HepG2 (cell line): ENCODE measurements around the gene VAV2. TPM values are rescaled to one million over a fixed set of nuclear protein-coding genes. Genes with fewer than 3 reads are reported as not detected.

Source experiments
- AGO2 ChIP-seq: fragments of 200-400 bp; formaldehyde crosslinking; optimal IDR thresholded peaks from 2 replicates; pipeline ENCODE3; 2017; ENCODE audit warnings: mild to moderate bottlenecking, low read depth, low read length, moderate library complexity
- CCAR2 ChIP-seq: fragments of 200-400 bp; formaldehyde crosslinking; optimal IDR thresholded peaks from 2 replicates; pipeline ENCODE3; 2018; ENCODE audit warnings: low read depth, mild to moderate bottlenecking, low read length, moderate library complexity
- DNMT3B ChIP-seq: conservative IDR thresholded peaks from 2 replicates; pipeline ENCODE4 v1.6.1; 2016; ENCODE audit warnings: missing biosample characterization, control low read depth
- FIP1L1 ChIP-seq: fragments of 200-400 bp; formaldehyde crosslinking; IDR thresholded peaks from 2 replicates; pipeline ENCODE4 v1.6.1; 2018; ENCODE audit warnings: low read depth, mild to moderate bottlenecking, low read length, moderate library complexity, borderline replicate concordance; ENCODE audit not compliant: insufficient read depth
- MTA3 ChIP-seq: sonication (generic); formaldehyde crosslinking; IDR thresholded peaks from 2 replicates; pipeline ENCODE4 v1.4.0; 2020; ENCODE audit warnings: missing genetic modification reagents
- NFRKB ChIP-seq: fragments of 450-650 bp; IDR thresholded peaks from 2 replicates; pipeline ENCODE4 v1.6.1; 2017
- RELA ChIP-seq: sonication (generic); formaldehyde crosslinking; IDR thresholded peaks from 2 replicates; pipeline ENCODE4 v1.4.0; 2020; ENCODE audit warnings: missing genetic modification reagents
- ZNF484 ChIP-seq: sonication (generic); formaldehyde crosslinking; IDR thresholded peaks from 2 replicates; pipeline ENCODE4 v1.5.1; 2020; ENCODE audit warnings: mild to moderate bottlenecking, low read depth, missing genetic modification reagents, borderline replicate concordance
- ZNF512B ChIP-seq: sonication (generic); formaldehyde crosslinking; IDR thresholded peaks from 2 replicates; pipeline ENCODE4 v1.5.1; 2020; ENCODE audit warnings: missing genetic modification reagents, mild to moderate bottlenecking, borderline replicate concordance
- ZNF607 ChIP-seq: sonication (generic); formaldehyde crosslinking; IDR thresholded peaks from 2 replicates; pipeline ENCODE4 v1.5.1; 2020; ENCODE audit warnings: missing genetic modification reagents, mild to moderate bottlenecking, borderline replicate concordance
- polyA plus RNA-seq, 8 experiments: library from polyadenylated mRNA; depleted of rRNA in 3 of 8; stranded (reverse) in 7 of 8; unstranded in 1 of 8; fragments of >200 nt; fragmentation: Illumina TruSeq in 4 of 8; extraction: Trizol in 4 of 8; gene quantifications; 2 replicates each; pipeline versions ENCODE4 v1.2.1 to v1.2.3, GENCODE V29; 2011 to 2016; ENCODE audit warnings: low read depth in 4 of 8, missing spikeins in 1 of 8, mixed read lengths in 1 of 8; ENCODE audit not compliant: insufficient read depth in 1 of 8
- total RNA-seq, 5 experiments: library from RNA; depleted of rRNA; stranded (reverse); fragments of >200 nt; fragmentation: Illumina TruSeq; extraction: Trizol; gene quantifications; 2 replicates each; pipeline ENCODE4 v1.2.3, GENCODE V29; 2016; ENCODE audit warnings: low read depth in 1 of 5
- TF ChIP-seq, protein P1 (sequence below): sonication (generic); formaldehyde crosslinking; IDR thresholded peaks from 2 replicates; pipeline ENCODE4 v1.4.0; 2020; ENCODE audit warnings: missing genetic modification reagents
- TF ChIP-seq, protein P2 (sequence below): sonication (generic); formaldehyde crosslinking; IDR thresholded peaks from 2 replicates; pipeline ENCODE4 v1.4.0; 2020; ENCODE audit warnings: missing genetic modification reagents
- TF ChIP-seq, protein P3 (sequence below): sonication (generic); formaldehyde crosslinking; IDR thresholded peaks from 2 replicates; pipeline ENCODE4 v1.4.0; 2020; ENCODE audit warnings: missing genetic modification reagents
- TF ChIP-seq, protein P4 (sequence below): IDR thresholded peaks from 2 replicates; pipeline ENCODE4 v1.6.1; 2016; ENCODE audit warnings: low read depth

VAV2 gene
- total and polyA plus RNA-seq, 2 of the 13 experiments (the other 11 are each of a cell fraction or from before 2014, with no cell fraction given) = 22.5 to 22.9 TPM

- TF ChIP-seq, protein P1, sequence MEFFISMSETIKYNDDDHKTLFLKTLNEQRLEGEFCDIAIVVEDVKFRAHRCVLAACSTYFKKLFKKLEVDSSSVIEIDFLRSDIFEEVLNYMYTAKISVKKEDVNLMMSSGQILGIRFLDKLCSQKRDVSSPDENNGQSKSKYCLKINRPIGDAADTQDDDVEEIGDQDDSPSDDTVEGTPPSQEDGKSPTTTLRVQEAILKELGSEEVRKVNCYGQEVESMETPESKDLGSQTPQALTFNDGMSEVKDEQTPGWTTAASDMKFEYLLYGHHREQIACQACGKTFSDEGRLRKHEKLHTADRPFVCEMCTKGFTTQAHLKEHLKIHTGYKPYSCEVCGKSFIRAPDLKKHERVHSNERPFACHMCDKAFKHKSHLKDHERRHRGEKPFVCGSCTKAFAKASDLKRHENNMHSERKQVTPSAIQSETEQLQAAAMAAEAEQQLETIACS (CRISPR knock-in tag) = no peak
- TF ChIP-seq, protein P2, sequence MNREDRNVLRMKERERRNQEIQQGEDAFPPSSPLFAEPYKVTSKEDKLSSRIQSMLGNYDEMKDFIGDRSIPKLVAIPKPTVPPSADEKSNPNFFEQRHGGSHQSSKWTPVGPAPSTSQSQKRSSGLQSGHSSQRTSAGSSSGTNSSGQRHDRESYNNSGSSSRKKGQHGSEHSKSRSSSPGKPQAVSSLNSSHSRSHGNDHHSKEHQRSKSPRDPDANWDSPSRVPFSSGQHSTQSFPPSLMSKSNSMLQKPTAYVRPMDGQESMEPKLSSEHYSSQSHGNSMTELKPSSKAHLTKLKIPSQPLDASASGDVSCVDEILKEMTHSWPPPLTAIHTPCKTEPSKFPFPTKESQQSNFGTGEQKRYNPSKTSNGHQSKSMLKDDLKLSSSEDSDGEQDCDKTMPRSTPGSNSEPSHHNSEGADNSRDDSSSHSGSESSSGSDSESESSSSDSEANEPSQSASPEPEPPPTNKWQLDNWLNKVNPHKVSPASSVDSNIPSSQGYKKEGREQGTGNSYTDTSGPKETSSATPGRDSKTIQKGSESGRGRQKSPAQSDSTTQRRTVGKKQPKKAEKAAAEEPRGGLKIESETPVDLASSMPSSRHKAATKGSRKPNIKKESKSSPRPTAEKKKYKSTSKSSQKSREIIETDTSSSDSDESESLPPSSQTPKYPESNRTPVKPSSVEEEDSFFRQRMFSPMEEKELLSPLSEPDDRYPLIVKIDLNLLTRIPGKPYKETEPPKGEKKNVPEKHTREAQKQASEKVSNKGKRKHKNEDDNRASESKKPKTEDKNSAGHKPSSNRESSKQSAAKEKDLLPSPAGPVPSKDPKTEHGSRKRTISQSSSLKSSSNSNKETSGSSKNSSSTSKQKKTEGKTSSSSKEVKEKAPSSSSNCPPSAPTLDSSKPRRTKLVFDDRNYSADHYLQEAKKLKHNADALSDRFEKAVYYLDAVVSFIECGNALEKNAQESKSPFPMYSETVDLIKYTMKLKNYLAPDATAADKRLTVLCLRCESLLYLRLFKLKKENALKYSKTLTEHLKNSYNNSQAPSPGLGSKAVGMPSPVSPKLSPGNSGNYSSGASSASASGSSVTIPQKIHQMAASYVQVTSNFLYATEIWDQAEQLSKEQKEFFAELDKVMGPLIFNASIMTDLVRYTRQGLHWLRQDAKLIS (CRISPR knock-in tag) = no peak
- TF ChIP-seq ZNF512B (CRISPR knock-in tag) (no peak), DNMT3B (CRISPR knock-in tag) (no peak), FIP1L1 (no peak), ZNF484 (CRISPR knock-in tag) (no peak), ZNF607 (CRISPR knock-in tag) (no peak), RELA (CRISPR knock-in tag) (no peak), NFRKB (no peak), CCAR2 (no peak), AGO2 (no peak), MTA3 (CRISPR knock-in tag) (no peak)
- TF ChIP-seq, protein P3, sequence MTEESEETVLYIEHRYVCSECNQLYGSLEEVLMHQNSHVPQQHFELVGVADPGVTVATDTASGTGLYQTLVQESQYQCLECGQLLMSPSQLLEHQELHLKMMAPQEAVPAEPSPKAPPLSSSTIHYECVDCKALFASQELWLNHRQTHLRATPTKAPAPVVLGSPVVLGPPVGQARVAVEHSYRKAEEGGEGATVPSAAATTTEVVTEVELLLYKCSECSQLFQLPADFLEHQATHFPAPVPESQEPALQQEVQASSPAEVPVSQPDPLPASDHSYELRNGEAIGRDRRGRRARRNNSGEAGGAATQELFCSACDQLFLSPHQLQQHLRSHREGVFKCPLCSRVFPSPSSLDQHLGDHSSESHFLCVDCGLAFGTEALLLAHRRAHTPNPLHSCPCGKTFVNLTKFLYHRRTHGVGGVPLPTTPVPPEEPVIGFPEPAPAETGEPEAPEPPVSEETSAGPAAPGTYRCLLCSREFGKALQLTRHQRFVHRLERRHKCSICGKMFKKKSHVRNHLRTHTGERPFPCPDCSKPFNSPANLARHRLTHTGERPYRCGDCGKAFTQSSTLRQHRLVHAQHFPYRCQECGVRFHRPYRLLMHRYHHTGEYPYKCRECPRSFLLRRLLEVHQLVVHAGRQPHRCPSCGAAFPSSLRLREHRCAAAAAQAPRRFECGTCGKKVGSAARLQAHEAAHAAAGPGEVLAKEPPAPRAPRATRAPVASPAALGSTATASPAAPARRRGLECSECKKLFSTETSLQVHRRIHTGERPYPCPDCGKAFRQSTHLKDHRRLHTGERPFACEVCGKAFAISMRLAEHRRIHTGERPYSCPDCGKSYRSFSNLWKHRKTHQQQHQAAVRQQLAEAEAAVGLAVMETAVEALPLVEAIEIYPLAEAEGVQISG (CRISPR knock-in tag) = no peak
- TF ChIP-seq, protein P4, sequence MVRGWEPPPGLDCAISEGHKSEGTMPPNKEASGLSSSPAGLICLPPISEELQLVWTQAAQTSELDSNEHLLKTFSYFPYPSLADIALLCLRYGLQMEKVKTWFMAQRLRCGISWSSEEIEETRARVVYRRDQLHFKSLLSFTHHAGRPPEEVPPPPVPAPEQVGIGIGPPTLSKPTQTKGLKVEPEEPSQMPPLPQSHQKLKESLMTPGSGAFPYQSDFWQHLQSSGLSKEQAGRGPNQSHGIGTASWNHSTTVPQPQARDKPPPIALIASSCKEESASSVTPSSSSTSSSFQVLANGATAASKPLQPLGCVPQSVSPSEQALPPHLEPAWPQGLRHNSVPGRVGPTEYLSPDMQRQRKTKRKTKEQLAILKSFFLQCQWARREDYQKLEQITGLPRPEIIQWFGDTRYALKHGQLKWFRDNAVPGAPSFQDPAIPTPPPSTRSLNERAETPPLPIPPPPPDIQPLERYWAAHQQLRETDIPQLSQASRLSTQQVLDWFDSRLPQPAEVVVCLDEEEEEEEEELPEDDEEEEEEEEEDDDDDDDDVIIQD (CRISPR knock-in tag) = no peak
These were observed 34.5 kb upstream of the VAV2 start (continued) for GRCh38 chr9:134026581-134026980.
